Measurements from ENCODE around the gene BIRC2.

BIRC2 gene

GRCh38 chr11:102396708-102397563, 49.9 kb downstream of the BIRC2 start:
- Histone ChIP-seq H3K27ac (ENCODE audit: low read depth, low read length) (no peak overlapping the region), H3K9ac (ENCODE audit: low read length in 5 of 5) (no peak overlapping the region), H3K27me3 (ENCODE audit: control insufficient read depth in 5 of 5, insufficient read depth in 4 of 5, low read length in 5 of 5) (no peaks in the 10 kb centered on the region), H3K9me3 (ENCODE audit: control insufficient read depth in 5 of 5, low read length in 5 of 5) (no peaks in the 10 kb centered on the region), H3K4me3 (ENCODE audit: low read depth in 1 of 5, low read length in 5 of 5) (no peak overlapping the region), H3K36me3 (ENCODE audit: control insufficient read depth in 5 of 5, insufficient read depth in 5 of 5, low read length in 5 of 5) (peaks cover 33 to 65% (median 45%) of the 10 kb centered on the region in 5 donors), H3K4me1 (ENCODE audit: control insufficient read depth in 5 of 5, insufficient read depth in 5 of 5, low read length in 5 of 5) (no peaks in the 10 kb centered on the region)

GRCh38 chr11:102398297-102398696, 51.3 kb downstream of the BIRC2 start:
- Histone ChIP-seq H3K4me3 (ENCODE audit: low read depth in 1 of 5, low read length in 5 of 5) (no peak overlapping the region), H3K36me3 (ENCODE audit: control insufficient read depth in 5 of 5, insufficient read depth in 5 of 5, low read length in 5 of 5) (peaks cover 28 to 67% (median 38%) of the 10 kb centered on the region in 5 donors), H3K9ac (ENCODE audit: low read length in 5 of 5) (no peak overlapping the region), H3K27me3 (ENCODE audit: control insufficient read depth in 5 of 5, insufficient read depth in 4 of 5, low read length in 5 of 5) (no peaks in the 10 kb centered on the region), H3K27ac (ENCODE audit: low read depth, low read length) (no peak overlapping the region), H3K9me3 (ENCODE audit: control insufficient read depth in 5 of 5, low read length in 5 of 5) (no peaks in the 10 kb centered on the region), H3K4me1 (ENCODE audit: control insufficient read depth in 5 of 5, insufficient read depth in 5 of 5, low read length in 5 of 5) (no peaks in the 10 kb centered on the region)

- Histone ChIP-seq H3K36me3 (ENCODE audit: control insufficient read depth in 5 of 5, insufficient read depth in 5 of 5, low read length in 5 of 5) (peaks cover 28 to 58% (median 33%) of the 10 kb centered on the region in 5 donors), H3K27ac (ENCODE audit: low read depth, low read length) (no peak overlapping the region), H3K27me3 (ENCODE audit: control insufficient read depth in 5 of 5, insufficient read depth in 4 of 5, low read length in 5 of 5) (no peaks in the 10 kb centered on the region), H3K9ac (ENCODE audit: low read length in 5 of 5) (no peak overlapping the region), H3K4me1 (ENCODE audit: control insufficient read depth in 5 of 5, insufficient read depth in 5 of 5, low read length in 5 of 5) (no peaks in the 10 kb centered on the region), H3K4me3 (ENCODE audit: low read depth in 1 of 5, low read length in 5 of 5) (no peak overlapping the region), H3K9me3 (ENCODE audit: control insufficient read depth in 5 of 5, low read length in 5 of 5) (no peaks in the 10 kb centered on the region)
Measured at GRCh38 chr11:102399189-102399588, 52.2 kb downstream of the BIRC2 start.

- no peaks in the 10 kb centered on the region for H3K4me1 ChIP-seq (ENCODE audit: control insufficient read depth in 5 of 5, insufficient read depth in 5 of 5, low read length in 5 of 5)
- peaks cover 22 to 53% (median 32%) of the 10 kb centered on the region in 5 donors for H3K36me3 ChIP-seq (ENCODE audit: control insufficient read depth in 5 of 5, insufficient read depth in 5 of 5, low read length in 5 of 5)
- H3K9ac ChIP-seq (ENCODE audit: low read length in 5 of 5), result no peak overlapping the region
- H3K4me3 ChIP-seq (ENCODE audit: low read depth in 1 of 5, low read length in 5 of 5), result no peak overlapping the region
- H3K9me3 ChIP-seq (ENCODE audit: control insufficient read depth in 5 of 5, low read length in 5 of 5), result no peaks in the 10 kb centered on the region
- no peak overlapping the region for H3K27ac ChIP-seq (ENCODE audit: low read depth, low read length)
- H3K27me3 ChIP-seq (ENCODE audit: control insufficient read depth in 5 of 5, insufficient read depth in 4 of 5, low read length in 5 of 5), result no peaks in the 10 kb centered on the region
Measured at GRCh38 chr11:102400603-102401002, 53.6 kb downstream of the BIRC2 start.

- Histone ChIP-seq H3K9ac (ENCODE audit: low read length in 5 of 5) (no peak overlapping the region), H3K9me3 (ENCODE audit: control insufficient read depth in 5 of 5, low read length in 5 of 5) (no peaks in the 10 kb centered on the region), H3K27ac (ENCODE audit: low read depth, low read length) (no peak overlapping the region), H3K27me3 (ENCODE audit: control insufficient read depth in 5 of 5, insufficient read depth in 4 of 5, low read length in 5 of 5) (no peaks in the 10 kb centered on the region), H3K36me3 (ENCODE audit: control insufficient read depth in 5 of 5, insufficient read depth in 5 of 5, low read length in 5 of 5) (peaks cover 25 to 50% (median 35%) of the 10 kb centered on the region in 5 donors), H3K4me1 (ENCODE audit: control insufficient read depth in 5 of 5, insufficient read depth in 5 of 5, low read length in 5 of 5) (no peaks in the 10 kb centered on the region), H3K4me3 (ENCODE audit: low read depth in 1 of 5, low read length in 5 of 5) (no peak overlapping the region)
Measured at GRCh38 chr11:102401905-102402304, 54.9 kb downstream of the BIRC2 start.

GRCh38 chr11:102402548-102402947, 55.5 kb downstream of the BIRC2 start:
- no peaks in the 10 kb centered on the region for H3K27me3 ChIP-seq (ENCODE audit: control insufficient read depth in 5 of 5, insufficient read depth in 4 of 5, low read length in 5 of 5)
- H3K9ac ChIP-seq (ENCODE audit: low read length in 5 of 5), result no peak overlapping the region
- H3K4me3 ChIP-seq (ENCODE audit: low read depth in 1 of 5, low read length in 5 of 5), result no peak overlapping the region
- H3K4me1 ChIP-seq (ENCODE audit: control insufficient read depth in 5 of 5, insufficient read depth in 5 of 5, low read length in 5 of 5), result no peaks in the 10 kb centered on the region
- no peak overlapping the region for H3K27ac ChIP-seq (ENCODE audit: low read depth, low read length)
- H3K9me3 ChIP-seq (ENCODE audit: control insufficient read depth in 5 of 5, low read length in 5 of 5), result no peaks in the 10 kb centered on the region
- H3K36me3 ChIP-seq (ENCODE audit: control insufficient read depth in 5 of 5, insufficient read depth in 5 of 5, low read length in 5 of 5), result peaks cover 25 to 47% (median 35%) of the 10 kb centered on the region in 5 donors

- no peak overlapping the region for H3K27ac ChIP-seq (ENCODE audit: low read depth, low read length)
- H3K36me3 ChIP-seq (ENCODE audit: control insufficient read depth in 5 of 5, insufficient read depth in 5 of 5, low read length in 5 of 5), result peaks cover 15 to 31% (median 22%) of the 10 kb centered on the region in 5 donors
- H3K9me3 ChIP-seq (ENCODE audit: control insufficient read depth in 5 of 5, low read length in 5 of 5), result no peaks in the 10 kb centered on the region
- no peak overlapping the region for H3K9ac ChIP-seq (ENCODE audit: low read length in 5 of 5)
- H3K4me1 ChIP-seq (ENCODE audit: control insufficient read depth in 5 of 5, insufficient read depth in 5 of 5, low read length in 5 of 5), result no peaks in the 10 kb centered on the region
- no peaks in the 10 kb centered on the region for H3K27me3 ChIP-seq (ENCODE audit: control insufficient read depth in 5 of 5, insufficient read depth in 4 of 5, low read length in 5 of 5)
- no peak overlapping the region for H3K4me3 ChIP-seq (ENCODE audit: low read depth in 1 of 5, low read length in 5 of 5)
Measured at GRCh38 chr11:102405501-102405900, 58.5 kb downstream of the BIRC2 start.

- peaks cover 13 to 25% (median 17%) of the 10 kb centered on the region in 5 donors for H3K36me3 ChIP-seq (ENCODE audit: control insufficient read depth in 5 of 5, insufficient read depth in 5 of 5, low read length in 5 of 5)
- no peaks in the 10 kb centered on the region for H3K27me3 ChIP-seq (ENCODE audit: control insufficient read depth in 5 of 5, insufficient read depth in 4 of 5, low read length in 5 of 5)
- H3K4me1 ChIP-seq (ENCODE audit: control insufficient read depth in 5 of 5, insufficient read depth in 5 of 5, low read length in 5 of 5), result no peaks in the 10 kb centered on the region
- H3K9me3 ChIP-seq (ENCODE audit: control insufficient read depth in 5 of 5, low read length in 5 of 5), result no peaks in the 10 kb centered on the region
- no peak overlapping the region for H3K9ac ChIP-seq (ENCODE audit: low read length in 5 of 5)
- H3K27ac ChIP-seq (ENCODE audit: low read depth, low read length), result no peak overlapping the region
- H3K4me3 ChIP-seq (ENCODE audit: low read depth in 1 of 5, low read length in 5 of 5), result no peak overlapping the region
Measured at GRCh38 chr11:102406099-102406498, 59.1 kb downstream of the BIRC2 start.

GRCh38 chr11:102407901-102408300, 60.9 kb downstream of the BIRC2 start:
- Histone ChIP-seq H3K27ac (ENCODE audit: low read depth, low read length) (no peak overlapping the region), H3K9ac (ENCODE audit: low read length in 5 of 5) (no peak overlapping the region), H3K9me3 (ENCODE audit: control insufficient read depth in 5 of 5, low read length in 5 of 5) (no peaks in the 10 kb centered on the region), H3K4me1 (ENCODE audit: control insufficient read depth in 5 of 5, insufficient read depth in 5 of 5, low read length in 5 of 5) (no peaks in the 10 kb centered on the region), H3K36me3 (ENCODE audit: control insufficient read depth in 5 of 5, insufficient read depth in 5 of 5, low read length in 5 of 5) (peaks cover 6 to 16% (median 9%) of the 10 kb centered on the region in 5 donors), H3K4me3 (ENCODE audit: low read depth in 1 of 5, low read length in 5 of 5) (no peak overlapping the region), H3K27me3 (ENCODE audit: control insufficient read depth in 5 of 5, insufficient read depth in 4 of 5, low read length in 5 of 5) (no peaks in the 10 kb centered on the region)

GRCh38 chr11:102408339-102408738, 61.3 kb downstream of the BIRC2 start:
- Histone ChIP-seq H3K27me3 (ENCODE audit: control insufficient read depth in 5 of 5, insufficient read depth in 4 of 5, low read length in 5 of 5) (no peaks in the 10 kb centered on the region), H3K9ac (ENCODE audit: low read length in 5 of 5) (no peak overlapping the region), H3K36me3 (ENCODE audit: control insufficient read depth in 5 of 5, insufficient read depth in 5 of 5, low read length in 5 of 5) (peaks cover 6 to 16% (median 6%) of the 10 kb centered on the region in 5 donors), H3K4me3 (ENCODE audit: low read depth in 1 of 5, low read length in 5 of 5) (no peak overlapping the region), H3K9me3 (ENCODE audit: control insufficient read depth in 5 of 5, low read length in 5 of 5) (no peaks in the 10 kb centered on the region), H3K27ac (ENCODE audit: low read depth, low read length) (no peak overlapping the region), H3K4me1 (ENCODE audit: control insufficient read depth in 5 of 5, insufficient read depth in 5 of 5, low read length in 5 of 5) (no peaks in the 10 kb centered on the region)

Measured in subcutaneous abdominal adipose tissue (tissue), 5 donors.